ENCODE measurements around the gene ATOH1. TPM values are rescaled to one million over a fixed set of nuclear protein-coding genes. Genes with fewer than 3 reads are reported as not detected.
A peak's percentile ranks its signal among the peaks of the same experiment; 100 is the strongest.

The ATOH1 gene, protein sequence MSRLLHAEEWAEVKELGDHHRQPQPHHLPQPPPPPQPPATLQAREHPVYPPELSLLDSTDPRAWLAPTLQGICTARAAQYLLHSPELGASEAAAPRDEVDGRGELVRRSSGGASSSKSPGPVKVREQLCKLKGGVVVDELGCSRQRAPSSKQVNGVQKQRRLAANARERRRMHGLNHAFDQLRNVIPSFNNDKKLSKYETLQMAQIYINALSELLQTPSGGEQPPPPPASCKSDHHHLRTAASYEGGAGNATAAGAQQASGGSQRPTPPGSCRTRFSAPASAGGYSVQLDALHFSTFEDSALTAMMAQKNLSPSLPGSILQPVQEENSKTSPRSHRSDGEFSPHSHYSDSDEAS
- not detected for polyA plus RNA-seq (ENCODE audit: insufficient read length in 3 of 3)

DNA sequence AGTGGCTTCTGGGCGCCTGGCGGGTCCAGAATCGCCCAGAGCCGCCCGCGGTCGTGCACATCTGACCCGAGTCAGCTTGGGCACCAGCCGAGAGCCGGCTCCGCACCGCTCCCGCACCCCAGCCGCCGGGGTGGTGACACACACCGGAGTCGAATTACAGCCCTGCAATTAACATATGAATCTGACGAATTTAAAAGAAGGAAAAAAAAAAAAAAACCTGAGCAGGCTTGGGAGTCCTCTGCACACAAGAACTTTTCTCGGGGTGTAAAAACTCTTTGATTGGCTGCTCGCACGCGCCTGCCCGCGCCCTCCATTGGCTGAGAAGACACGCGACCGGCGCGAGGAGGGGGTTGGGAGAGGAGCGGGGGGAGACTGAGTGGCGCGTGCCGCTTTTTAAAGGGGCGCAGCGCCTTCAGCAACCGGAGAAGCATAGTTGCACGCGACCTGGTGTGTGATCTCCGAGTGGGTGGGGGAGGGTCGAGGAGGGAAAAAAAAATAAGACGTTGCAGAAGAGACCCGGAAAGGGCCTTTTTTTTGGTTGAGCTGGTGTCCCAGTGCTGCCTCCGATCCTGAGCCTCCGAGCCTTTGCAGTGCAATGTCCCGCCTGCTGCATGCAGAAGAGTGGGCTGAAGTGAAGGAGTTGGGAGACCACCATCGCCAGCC, at the start of gene ATOH1:
TSS of gene ATOH1 (plus strand) at position 422 of the 663 bp plus-strand sequence. CDS start at position 596, 174 bp downstream.
- no peak for DNase-seq (ENCODE audit: low read depth in 3 of 3, low spot score in 2 of 3)

DNA sequence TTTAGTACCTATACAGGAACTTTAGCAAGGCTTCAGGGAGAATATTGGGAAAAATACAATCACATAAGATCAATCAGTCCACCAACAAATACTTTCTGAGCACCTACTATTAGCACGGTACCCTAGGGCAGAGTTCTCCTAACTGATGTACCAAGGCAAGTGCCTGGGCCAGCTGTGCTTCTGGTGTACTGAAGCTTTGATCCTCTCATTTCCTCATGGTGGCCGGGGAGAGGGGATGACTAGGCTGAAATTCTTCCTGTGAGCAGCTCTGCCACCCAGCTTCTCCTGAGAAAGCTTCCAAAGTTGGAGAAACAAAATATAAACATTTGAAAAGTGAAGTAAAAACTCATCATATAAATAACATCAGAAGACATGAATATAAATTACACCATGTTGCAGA, 49.3 kb upstream of the ATOH1 start:
- DNase-seq (ENCODE audit: low read depth in 3 of 3, low spot score in 2 of 3) = no peak

DNA sequence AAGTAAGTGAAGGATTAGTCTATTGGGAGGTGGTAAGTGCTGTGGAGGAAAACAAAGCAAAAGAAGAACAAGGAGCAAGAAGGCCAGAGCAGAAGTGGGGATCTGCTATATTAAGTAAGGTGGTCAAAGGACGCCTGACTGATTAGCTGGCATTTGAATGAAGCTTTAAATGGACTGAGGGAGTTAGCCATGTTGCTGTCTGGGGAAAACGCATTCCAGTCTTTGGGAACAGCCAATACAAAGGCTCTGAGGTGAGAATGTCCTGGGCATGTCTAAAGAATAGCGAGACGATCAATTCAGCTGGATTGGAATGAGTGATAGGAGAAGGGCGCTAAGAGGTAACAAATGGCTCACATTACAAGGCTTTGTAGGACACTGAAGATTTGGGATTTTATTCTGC, 48.5 kb upstream of the ATOH1 start:
- no peak for DNase-seq (ENCODE audit: low read depth in 3 of 3, low spot score in 2 of 3)

DNA sequence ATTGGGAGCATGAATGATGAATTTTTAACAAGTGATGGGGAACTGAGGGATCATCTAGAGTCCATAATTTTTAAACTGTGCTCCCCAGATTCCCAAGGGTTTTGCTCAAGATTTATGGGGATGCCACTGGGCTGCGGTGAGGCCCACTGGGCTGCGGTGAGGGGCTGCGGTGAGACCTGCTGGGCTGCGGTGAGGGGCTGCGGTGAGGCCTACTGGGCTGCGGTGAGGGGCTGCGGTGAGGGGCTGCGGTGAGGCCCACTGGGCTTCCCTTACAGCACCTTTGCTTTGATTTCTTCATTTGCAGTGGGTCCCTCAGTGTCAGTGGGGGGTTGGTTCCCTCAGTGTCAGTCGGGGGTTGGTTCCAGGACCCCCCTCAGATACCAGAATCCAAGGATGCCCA, 47.4 kb upstream of the ATOH1 start:
- DNase-seq (ENCODE audit: low read depth in 3 of 3, low spot score in 2 of 3) = no peak

DNA sequence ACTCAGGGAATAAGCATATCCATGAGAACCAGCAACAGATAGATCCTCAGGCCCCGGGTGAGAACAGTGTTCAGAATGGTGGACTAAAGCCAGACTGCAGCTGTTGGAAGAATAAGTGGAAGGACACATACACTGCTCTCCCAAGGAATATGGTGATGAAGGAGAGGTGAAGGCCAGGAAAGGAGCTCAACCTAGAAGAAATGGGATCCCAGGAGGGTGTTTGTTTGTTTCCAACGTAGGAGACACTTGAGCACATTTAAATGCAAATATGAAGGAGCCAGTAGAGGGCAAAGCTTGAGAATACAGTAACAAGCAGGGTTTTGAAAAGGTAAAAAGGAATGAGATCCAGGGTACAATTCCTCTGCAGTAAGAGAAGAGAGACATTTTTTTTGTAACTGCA, 42.4 kb upstream of the ATOH1 start:
- DNase-seq (ENCODE audit: low read depth in 3 of 3, low spot score in 2 of 3) = no peak

DNA sequence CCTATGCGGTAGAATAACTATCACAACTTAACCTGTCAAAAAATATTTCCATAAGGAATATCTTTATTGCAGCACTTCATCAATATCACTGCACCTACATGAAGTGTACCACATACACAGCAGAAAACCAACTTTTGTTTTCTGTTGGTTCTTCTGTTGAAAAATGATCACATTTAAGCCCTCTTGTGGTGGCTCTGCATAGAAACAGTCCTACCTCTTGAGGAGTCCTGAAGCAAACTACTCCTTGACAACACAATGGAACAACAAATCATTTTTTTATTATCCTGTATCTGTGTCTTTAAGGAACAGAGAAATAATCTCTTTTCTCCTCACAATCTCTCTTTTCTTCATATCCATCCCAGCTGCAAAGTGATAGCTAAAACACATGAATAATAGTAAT, 39.8 kb upstream of the ATOH1 start:
- DNase-seq (ENCODE audit: low read depth in 3 of 3, low spot score in 2 of 3) = no peak

DNA sequence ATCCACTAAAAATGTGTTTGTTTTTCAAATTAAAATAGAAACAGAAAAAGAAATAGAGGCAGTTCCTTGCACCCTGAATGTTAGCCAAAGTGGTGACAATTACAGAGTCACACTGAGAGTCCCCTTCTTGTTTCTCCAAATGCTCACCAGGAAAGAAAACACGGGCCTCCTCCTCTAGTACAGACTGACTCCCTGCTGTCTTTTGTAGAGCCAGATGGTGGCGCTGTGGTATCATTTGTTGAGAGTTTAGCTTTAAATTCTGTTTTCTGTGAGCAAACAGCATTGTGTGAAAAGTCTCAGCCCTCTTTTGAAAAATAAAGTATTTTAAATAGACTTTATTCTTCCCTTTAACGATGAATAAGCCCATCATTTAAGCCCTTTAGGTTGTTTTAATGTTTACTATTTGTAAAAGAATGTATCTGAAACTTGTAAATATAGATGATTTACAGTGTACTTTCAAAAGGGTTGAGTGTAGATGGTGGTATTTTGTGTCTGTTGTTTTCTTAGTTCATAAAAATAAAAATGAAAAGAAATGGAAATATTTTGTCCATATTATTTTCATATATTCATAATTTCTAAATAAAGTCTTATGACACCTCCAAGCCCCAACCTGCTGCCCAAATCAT, 36.9 kb upstream of the ATOH1 start:
- peak; percentile 27 to 45 (median 41) for DNase-seq (ENCODE audit: low read depth in 3 of 3, low spot score in 2 of 3)

DNA sequence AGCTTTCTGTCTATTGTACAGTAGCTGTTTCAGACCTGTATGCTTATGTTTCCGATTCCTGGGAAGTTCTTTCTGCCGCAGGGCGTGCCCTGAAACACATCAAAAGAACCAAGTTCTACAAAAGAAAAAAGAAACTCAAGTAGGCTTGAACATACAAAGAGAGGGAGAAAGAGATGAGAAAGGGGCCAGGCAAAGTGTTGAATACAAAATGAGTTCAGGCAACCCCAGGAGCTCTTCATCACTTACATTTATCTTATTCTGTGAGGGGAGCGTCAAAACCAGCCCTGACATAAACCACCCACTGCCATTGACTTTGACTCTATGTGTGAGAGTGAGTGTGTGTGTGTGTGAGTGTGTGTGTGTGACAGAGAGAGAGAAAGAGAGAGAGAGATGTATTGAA, 26.5 kb upstream of the ATOH1 start:
- DNase-seq (ENCODE audit: low read depth in 3 of 3, low spot score in 2 of 3) = no peak

DNA sequence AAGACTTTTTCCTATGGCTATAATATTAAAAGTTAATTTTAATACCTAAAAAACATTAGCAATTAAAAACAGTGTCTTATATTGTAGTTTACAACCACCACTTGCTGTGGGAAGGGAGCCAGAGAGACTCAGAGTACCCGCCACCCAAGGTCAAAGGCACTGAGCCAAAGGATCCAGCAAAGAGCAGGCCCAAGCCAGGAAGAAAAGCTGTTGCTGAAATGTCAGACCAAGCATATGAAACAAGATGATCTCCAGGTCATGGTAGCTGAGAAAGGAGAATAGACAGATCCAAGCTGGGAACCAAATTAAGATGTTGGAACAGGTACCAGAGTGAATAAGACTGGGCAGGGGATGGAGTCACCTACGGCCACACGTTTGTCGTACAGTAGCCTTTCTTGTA, 18.8 kb upstream of the ATOH1 start:
- DNase-seq (ENCODE audit: low read depth in 3 of 3, low spot score in 2 of 3) = no peak

DNA sequence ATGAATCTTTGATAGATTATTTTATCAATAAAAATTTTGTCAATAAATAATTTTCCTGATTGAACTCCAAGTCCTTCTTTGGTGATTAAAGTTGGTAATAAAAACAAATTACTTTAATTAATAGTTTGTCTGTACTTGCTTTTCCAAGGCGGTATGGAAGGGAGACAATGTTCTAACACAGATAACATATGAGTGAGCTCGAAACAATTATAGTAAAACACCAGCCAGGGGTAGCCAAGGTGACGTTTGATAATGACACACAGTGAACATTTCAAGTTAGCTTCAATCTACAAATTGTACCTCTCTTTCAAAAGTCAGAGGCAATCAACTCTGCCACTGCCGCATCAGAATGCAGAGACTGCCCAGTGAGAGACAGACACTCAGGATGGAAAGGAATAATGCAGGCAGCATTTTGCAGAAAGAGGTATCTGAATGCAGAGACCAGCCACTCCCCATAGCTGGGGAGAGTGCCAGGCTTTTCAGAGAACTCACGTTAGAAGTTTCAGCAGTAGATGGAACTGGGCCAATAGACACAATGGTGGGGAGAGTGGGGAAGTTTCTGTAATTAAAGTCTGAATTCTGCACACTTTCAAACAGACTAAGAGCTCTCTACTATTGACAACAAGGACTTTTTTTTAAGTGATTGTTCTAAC, 18.1 kb upstream of the ATOH1 start:
- DNase-seq (ENCODE audit: low read depth in 3 of 3, low spot score in 2 of 3) = no peak

DNA sequence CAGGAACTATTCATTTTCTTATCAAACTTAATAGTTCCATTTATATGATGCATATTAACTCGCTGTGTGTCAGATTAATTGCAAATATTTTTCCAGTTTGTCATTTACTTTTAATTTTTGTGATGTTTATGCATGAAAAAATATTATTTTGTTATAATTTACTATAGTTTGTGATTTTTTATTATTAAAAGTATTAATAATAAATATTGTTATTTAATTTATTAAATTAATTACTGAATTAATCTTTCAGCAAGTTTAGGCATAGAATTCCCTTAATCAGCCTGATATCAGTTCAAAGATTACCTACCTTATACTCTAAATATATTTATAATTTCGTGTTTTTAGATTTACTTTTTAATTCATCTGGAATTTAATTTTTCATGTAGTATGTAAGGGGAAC, 15.5 kb upstream of the ATOH1 start:
- DNase-seq (ENCODE audit: low read depth in 3 of 3, low spot score in 2 of 3) = no peak

DNA sequence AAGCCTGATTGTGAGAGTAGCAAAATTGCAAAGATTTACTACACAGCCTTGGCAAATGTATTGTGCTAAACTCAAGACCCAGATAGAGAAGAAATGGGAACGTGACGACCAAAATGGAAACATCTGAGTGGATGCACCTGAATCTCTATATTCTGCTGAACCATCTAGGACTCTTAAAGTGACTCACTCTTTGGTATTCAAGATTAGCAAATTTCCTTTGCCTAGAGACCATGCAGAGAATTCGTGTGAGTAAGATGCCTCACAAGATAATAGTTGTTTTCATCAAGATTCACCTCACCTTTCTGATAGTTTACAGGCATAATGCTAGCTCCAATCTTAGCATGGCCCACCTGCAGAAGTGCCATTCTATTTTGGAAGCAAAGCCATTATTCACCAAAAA, 14.4 kb upstream of the ATOH1 start:
- DNase-seq (ENCODE audit: low read depth in 3 of 3, low spot score in 2 of 3) = no peak

DNA sequence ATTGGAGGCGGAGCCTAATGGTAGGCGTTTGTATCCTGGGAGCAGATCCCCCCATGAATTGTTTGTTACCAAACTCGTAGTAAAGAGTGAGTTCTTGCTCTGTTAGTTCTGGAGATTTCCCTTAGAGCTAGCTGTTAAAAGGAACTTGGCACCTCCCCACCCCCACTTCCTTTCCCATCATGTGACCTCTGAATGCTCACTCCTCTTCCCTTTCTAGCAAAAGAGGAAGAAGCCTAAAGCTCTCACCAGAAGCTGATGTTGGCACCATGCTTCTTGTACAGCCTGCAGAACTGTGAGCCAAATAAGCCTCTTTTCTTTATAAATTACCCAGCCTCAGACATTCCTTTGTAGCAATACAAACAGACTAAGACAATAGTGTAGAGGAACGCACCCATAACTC, 13.8 kb upstream of the ATOH1 start:
- DNase-seq (ENCODE audit: low read depth in 3 of 3, low spot score in 2 of 3) = no peak

DNA sequence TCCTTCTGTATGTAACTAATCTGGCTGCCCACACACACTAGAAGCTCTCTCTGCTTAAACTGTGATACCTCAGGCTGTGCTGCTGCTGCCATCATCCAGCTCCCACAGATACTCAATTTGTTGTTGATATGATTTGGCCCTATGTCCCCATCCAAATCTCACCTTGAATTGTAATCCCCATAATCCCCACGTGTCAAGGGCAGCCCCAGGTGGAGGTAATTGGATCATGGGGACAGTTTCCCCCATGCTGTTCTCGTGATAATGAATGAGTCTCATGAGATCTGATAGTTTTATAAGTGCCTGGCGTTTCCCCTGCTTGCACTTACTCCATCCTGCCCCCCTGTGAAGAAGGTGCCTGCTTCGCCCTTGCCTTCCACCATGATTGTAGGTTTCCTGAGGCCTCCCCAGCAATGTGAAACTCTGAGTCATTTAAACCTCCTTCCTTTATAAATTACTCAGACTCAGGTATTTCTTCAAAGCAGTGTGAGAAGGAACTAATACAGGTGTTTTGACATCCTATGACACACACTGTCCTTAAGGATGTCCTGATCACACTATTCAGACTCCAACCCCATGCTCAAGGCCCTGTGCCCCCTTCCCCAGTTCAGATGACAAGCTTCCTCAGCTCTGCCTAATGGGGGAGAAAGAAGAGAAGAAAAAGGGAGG, 2.9 kb upstream of the ATOH1 start:
- DNase-seq (ENCODE audit: low read depth in 3 of 3, low spot score in 2 of 3) = no peak

DNA sequence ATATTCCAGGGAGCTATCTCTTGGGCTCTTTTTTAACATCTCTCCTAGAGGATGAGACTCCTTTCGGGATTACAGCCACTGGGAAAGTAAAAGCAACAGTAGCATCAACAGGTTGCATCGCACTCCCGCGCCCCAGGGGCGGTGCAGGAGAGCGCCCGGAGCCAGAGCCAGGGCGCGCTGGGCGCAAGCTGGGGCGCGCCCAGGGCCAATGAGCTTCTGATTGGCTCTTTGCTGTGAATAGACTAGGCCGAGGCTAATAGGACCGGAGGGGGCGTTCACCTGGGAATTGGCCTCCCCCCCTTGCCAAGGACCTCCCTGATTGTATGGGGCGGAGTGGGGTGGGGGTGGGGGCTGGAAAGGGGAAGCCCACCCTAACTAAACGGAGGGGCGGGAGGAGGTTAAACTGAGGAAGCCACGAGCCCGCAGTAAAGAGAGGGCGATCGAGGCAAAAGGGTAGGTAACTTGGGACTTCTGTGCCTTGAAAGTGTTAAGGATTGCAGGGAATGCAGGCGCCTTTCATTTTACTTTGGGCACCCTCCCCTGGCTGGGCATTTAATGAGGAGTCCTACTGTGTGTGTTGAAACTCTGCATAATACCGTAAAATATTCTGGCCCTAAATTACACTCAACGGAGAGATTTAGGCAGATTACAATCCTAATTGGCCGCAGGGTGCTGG, 1.1 kb upstream of the ATOH1 start:
- no peak for DNase-seq (ENCODE audit: low read depth in 3 of 3, low spot score in 2 of 3)

DNA sequence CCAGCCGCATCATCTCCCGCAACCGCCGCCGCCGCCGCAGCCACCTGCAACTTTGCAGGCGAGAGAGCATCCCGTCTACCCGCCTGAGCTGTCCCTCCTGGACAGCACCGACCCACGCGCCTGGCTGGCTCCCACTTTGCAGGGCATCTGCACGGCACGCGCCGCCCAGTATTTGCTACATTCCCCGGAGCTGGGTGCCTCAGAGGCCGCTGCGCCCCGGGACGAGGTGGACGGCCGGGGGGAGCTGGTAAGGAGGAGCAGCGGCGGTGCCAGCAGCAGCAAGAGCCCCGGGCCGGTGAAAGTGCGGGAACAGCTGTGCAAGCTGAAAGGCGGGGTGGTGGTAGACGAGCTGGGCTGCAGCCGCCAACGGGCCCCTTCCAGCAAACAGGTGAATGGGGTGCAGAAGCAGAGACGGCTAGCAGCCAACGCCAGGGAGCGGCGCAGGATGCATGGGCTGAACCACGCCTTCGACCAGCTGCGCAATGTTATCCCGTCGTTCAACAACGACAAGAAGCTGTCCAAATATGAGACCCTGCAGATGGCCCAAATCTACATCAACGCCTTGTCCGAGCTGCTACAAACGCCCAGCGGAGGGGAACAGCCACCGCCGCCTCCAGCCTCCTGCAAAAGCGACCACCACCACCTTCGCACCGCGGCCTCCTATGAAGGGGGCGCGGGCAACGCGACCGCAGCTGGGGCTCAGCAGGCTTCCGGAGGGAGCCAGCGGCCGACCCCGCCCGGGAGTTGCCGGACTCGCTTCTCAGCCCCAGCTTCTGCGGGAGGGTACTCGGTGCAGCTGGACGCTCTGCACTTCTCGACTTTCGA, 654 bp downstream of the ATOH1 start:
- DNase-seq (ENCODE audit: low read depth in 3 of 3, low spot score in 2 of 3) = no peak

DNA sequence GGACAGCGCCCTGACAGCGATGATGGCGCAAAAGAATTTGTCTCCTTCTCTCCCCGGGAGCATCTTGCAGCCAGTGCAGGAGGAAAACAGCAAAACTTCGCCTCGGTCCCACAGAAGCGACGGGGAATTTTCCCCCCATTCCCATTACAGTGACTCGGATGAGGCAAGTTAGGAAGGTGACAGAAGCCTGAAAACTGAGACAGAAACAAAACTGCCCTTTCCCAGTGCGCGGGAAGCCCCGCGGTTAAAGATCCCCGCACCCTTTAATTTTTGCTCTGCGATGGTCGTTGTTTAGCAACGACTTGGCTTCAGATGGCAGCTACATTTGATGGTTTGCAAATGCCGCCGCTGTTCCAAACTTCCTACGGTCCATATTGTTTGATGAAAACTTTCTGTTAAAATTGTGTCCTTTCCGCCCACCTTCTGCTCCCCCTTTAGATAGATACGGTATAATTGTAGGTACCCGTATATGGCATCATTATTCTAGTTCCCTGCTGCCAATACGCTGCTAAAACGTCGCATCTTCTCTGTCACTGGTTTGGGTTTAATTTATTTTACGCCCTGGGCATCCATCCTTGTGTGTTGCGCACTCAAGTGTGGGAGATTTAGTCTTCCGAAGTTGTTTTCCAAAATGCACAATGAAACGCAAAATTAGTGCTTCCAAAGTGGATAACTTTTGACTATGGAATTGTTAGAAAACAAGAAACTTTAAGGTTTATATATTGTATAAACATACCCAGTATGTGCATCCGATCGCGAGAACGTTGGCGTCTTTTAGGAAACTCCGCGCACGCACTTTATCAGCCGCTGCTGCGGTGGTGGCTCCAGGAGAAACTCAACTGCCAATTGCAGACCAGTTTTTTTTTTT, 1.5 kb downstream of the ATOH1 start:
- DNase-seq (ENCODE audit: low read depth in 3 of 3, low spot score in 2 of 3) = no peak

DNA sequence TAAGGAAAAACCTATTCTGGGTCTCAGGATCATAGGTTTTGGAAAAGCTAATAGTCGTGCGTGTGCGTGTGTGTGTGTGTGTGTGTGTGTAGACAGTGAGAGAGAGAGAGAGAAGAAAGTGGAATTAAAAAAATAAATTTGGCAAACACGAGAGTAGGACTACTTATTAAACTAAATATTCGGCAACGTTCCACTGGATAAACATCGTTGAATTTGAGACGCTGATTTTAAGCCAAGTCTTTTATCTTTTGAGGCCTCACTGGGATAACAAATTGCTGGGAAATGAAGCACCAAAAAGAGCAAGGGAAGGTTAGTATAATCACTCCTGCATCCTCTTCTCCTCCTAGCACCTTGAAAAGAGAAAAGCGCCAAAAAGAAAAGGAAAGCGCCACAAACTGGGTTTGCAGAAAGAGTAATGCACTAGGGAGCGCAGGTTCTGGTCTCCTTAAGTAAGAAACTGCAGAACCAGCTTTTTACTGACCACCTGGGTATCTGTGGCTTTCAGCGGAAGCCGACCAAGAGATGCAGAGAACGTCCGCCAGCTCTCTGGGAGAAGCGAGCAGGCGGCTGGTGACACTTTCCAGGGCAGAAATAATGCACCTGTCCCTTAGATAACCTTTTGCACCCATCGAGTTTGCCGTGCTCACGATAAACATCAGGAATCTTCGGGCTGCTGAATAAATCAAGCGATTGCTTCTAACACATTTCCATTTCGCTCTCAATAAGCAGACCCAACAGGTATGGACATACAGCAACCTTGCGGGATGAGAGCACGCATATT, 3.4 kb downstream of the ATOH1 start:
- DNase-seq (ENCODE audit: low read depth in 3 of 3, low spot score in 2 of 3) = no peak
